ENCODE measurements around the gene NSF.
"Not testable (repeated sequence)": the region's sequence is repeated elsewhere in the genome, so short reads cannot be mapped to it uniquely, and the experiment has no call there.

NSF gene

DNA sequence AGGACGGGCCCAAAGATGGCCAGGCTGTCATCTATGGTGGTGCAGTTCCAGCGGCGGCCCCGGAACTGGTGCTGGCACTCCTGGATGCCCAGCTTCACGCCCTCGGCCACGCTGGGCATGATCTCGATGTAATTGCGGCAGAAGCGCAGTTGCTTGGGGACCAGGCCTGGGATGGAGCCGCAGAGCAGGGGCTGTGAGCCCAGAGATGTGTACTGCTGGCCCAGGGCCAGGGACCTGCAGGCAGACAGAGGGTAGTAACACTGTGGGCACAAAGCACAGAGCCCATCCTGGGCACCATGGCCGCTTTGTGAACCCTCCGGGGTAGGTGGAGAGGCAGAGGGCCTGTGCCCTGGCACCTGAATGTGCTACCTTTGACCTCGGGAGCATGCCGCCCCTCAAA, 183.2 kb downstream of the NSF start:
- DNase-seq (ENCODE audit: low spot score), result peak; percentile 54

DNA sequence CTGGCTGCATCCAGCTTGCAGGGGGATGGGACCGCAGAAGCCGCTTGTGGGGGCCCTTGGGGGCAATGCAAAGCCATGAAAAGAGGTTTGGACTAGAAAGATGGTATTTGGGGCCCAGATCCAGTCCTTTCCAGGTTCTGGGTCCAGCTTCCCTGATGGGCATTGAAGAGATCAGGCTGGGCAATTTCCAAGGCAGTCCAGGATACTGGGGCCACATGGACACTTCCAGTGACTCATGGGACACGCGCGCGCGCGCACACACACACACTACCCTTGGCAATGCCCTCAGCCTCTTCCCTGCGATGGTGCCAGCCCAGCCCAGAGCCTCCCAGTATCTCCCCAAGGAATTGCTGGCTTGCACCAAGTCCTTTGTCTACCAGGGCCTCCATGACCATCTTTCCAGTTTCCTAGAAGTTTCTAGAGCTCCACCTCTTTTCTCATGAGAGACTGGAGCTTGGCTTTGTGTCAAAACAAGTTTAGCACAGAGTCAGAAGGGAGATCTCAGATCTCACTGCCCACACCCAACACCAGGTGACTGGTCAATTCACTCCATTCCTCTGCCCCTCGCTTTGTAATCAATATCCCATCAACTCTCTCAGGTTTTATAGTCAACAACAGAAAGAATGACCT, 183.8 kb downstream of the NSF start:
- DNase-seq (ENCODE audit: low spot score), result peak; percentile 55

DNA sequence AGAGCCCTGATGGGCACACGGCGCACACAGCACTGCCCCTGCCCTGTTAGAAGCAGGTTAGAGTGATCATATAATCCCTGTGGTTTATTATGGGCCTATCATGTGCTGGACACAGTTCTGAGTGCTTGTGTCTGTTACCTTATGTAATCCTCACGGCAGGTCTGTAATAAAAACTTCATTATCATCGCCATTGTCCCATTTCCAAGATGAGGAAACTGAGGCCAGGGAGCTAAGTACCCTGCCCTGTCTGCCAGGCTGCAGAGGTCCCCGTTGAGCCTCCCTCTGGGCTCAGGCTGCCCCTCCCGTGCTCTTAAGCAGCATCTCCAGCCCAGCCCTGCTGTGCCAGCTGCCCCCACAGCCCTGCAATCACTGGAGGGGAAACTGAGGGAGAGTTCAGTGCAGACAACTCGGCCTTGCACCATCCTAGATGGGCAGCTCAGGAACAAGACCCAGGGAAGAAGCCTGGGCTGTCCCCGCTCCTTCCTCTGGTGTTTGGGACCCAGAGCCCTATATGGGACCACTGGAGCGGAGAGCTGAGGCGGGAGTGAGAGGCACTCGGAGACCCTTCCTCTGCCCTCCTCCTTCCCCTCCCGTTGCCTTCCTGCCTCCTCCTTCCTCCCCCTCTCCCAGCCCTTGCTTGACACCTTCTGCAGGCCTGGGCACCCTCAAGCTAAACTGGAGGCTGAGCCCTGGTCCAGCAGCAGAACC, 186.0 kb downstream of the NSF start:
- DNase-seq (ENCODE audit: low spot score), result no peak

DNA sequence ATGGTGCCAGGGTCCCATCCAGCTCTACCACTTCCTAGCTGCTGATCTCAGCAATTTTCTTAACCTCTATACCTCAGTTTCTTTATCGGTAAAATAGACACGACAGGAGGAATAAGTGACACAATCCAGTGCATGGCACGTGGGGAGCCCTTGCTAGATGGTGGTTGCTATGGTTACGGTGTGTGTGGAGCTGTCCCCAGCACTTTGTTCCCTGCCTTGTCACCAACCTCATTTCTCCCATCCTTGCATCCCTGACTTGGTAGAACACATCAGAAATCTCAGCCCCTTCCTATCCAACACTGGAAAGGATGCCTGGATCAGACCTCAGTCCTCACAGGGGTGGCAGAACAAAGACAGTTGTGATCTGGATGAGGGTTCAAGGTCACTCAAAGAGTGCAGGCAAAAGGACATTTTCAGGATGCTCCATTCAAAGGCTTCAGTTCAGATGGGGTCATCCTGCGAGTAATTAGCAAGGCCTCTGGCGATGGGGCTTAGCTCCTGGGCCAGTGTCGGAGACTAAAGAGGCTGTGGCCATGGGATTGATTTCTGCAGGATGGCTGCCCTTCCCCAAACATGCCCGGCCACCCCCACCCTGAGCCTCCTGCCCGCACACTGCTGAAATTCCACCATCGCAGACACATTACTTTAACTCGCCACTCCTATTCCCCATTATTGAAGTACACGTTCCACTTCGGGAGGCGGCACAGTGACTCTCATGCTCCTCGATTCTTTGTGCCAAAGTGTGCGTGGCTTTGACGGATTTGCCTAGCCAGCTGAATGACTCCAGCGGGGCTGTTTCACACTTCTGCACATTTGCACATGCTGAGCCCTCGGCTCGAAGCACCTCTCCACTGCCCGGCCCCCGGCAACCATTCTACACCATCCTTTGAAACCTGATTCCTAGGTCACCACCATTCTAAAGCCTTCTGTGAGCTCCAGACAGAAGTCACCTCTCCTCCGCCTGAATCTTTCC, 187.8 kb downstream of the NSF start:
- no peak for DNase-seq (ENCODE audit: low spot score)

DNA sequence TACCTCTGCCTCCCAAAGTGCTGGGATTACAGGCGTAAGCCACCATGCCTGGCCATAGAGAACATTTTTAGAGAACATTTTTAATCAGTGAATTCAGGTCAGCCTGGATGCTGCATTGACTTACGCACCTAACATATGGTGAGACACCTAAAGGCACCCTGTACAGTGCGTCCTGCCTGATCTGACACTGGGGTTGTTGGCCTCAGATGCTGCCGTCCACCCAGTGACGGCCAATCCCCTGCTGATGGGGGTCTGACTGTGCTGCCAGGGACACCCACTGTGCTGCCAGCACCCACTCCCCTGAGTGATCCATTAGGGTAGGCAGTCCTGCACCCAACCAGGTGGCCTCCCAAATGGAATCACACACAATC, 189.5 kb downstream of the NSF start:
- no peak for DNase-seq (ENCODE audit: low spot score)

DNA sequence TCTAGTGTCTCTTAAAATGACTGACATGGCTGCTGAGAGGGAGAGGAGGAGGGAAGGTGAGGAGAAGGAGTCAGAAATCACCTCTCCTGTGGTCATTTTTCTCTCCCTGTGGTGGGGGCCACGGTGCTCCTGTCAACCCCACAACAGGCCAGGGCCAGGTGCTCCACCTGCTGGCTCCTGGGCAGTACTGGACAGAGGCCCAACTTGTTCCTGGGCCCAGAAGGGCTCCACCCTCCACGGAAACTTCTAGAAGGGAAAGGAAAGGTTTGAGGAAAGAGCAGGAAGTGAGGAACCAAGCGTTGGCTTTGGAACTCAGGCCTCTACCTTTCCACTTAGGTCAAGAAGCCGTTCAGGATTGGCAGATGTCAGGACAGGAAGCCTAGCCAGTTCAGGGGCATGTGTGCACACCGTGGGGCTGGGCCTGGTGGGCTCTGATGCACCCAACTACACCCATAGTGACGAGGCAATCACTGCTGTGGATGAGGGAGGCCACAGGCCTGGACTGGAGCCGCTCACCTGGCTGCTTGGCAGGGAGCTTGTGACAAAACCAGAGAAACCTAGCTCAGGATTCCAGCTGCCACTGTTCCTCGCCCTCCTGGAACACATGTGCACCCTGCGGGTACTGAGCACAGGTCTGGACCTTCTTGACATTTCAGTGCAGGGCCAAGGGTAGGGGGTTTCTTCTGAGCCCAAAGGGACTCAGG, 191.9 kb downstream of the NSF start:
- no peak for DNase-seq (ENCODE audit: low spot score)

DNA sequence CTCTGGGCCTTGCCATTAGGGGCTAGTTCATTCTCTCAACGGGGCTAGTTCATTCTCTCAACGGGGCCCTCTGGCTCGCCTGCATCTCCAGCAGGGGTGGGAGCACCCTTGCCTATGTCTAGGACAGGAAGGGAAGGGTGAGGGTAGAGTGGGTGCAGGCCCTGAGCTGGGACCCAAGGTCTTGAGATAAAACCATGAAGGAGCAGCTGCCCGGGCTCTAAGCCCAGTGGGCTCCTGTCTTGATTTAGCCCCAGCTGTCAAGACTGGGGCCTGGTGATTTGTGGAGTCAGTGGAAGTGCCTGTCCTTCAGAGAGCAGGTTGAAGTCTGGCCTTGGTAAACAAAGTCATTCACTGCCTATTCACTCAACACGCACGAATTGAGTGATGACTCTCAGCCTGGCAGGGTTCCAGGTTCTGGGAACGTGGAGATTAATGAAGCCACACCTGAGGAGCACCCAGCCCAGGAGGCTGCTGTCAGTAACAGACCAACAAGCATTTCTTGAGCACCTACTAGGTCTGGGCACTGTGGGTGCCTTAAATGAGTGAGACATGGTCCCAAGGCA, 192.6 kb downstream of the NSF start:
- no peak for DNase-seq (ENCODE audit: low spot score)

DNA sequence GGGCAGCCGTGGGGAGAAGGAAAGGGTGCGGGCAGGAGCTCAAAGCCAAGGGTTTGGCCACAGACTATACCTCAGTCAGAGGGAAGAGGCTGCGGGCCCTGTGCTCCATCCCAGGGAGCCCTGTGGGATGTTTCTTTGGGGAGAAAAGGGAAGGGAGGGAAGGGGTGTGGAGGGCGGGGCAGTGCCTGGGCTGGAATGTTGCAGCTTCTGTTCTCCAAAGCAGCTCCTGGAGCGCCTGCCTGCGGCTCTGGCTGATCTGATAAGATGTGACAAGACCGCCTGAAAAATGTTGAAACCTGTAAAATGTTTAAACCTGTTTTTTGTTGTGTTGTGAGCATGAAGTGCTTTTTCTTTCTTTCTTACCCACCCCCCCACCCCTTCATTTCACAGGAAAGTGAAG, 195.2 kb downstream of the NSF start:
- DNase-seq (ENCODE audit: low spot score), result peak; percentile 82

DNA sequence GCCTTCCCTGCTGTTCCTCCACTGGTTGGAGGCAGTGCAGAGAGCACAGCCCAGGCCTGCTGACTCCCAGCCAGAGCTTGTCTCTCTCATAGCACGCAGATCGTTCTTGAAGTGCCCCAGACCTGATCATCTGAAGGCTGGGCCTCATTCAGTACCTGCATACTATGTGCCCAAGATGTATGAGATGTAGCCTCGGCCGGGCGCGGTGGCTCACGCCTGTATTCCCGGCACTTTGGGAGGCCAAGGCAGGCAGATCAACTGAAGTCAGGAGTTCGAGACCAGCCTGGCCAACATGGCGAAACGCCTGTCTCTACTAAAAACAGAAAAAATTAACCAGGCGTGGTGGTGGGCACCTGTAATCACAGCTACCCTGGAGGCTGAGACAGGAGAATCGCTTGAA, 197.0 kb downstream of the NSF start:
- no peak for DNase-seq (ENCODE audit: low spot score)

DNA sequence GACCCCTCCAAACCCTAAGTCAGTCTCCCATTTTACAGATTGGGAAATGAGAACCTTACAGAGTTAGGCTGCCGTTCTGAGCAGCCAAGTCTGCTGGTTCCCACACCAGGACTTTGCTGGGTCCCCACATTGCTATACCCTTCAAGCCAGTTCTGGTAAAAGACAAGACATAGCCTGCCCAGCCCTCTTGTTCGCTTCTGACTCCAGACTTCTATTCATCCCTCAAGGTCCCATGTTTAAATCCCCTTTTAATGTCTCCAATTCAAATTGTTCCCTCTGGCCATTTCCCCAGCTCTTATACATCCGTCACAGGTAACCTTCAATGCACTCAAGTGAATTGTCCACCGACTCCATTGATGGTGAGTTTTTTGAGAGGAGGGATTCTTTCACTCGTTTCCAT, 197.8 kb downstream of the NSF start:
- DNase-seq (ENCODE audit: low spot score), result no peak

DNA sequence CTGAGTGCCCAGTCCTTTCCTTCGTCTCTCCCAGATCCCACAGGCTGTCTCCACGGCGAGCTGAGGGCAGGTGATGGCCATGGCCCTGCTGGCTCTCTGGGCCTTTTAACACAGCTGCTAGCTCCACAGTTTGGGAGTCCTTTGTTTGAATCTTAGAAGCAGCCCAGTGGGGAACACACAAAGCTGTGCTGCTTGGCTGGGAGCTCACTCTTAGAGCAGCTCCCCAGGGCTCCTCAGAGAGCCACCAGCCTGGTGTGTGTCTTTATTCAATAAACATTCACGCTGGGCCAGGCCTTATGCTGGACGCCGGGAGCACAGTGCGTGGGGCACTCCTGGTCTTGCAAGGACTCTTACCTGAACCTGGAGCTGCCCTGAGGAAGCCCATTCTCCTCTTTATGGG, 198.3 kb downstream of the NSF start:
- no peak for DNase-seq (ENCODE audit: low spot score)

DNA sequence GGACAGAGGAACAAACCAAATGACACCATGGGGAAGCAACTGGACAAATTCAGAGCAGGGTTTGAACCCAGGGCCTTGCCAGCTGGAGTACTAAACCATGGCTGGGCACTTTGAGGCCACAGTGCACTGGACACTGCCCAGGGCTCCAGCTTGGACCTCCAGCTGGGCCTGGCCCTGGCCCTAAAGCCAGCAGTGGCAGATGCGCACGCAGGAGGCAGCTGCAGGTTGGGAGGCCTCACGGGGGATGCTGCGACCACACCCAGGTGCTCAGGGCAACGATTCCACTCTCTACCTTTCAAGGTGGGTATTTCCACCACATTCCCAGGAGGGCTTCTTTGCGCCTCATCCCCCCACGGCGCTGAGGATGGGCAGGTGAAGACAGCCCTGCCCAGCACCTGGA, 199.1 kb downstream of the NSF start:
- DNase-seq (ENCODE audit: low spot score), result no peak

DNA sequence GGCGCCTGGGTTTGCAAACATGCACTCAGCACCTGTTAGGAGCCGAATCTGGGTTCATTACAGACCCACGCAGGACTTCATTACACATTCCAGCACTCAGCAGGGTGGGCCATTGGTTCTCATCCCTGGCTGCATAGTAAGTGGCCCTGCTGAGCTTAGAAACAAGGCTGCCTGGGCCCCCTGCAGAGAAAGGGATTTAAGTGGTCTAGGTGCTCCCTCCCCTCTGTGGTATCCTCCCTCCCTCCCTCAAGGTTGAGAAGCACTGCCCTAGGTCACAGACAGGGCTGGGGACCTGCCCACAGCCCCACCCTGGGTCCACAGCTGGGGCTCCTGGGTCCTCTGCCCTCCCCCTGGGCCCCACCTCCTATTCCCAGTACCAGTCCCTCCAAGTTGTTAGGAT, 199.7 kb downstream of the NSF start:
- no peak for DNase-seq (ENCODE audit: low spot score)

DNA sequence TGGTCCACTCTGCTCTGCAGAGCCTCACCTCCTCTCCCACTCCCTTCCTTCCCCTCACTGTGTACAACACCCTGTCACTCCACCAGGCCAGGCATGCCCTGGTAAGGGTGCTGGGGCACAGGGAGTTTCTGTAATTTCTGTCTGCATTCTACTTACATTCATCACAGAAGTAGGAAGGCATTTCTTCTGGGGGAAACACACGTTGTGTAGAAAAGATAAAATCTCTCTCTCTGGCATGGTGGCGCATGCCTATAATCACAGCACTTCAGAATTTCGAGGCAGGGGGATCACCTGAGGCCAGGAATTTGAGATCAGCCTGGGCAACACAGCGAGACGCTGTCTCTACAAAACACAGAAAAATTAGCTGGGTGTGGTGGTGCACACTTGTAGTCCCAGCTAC, 201.1 kb downstream of the NSF start:
- no peak for DNase-seq (ENCODE audit: low spot score)

DNA sequence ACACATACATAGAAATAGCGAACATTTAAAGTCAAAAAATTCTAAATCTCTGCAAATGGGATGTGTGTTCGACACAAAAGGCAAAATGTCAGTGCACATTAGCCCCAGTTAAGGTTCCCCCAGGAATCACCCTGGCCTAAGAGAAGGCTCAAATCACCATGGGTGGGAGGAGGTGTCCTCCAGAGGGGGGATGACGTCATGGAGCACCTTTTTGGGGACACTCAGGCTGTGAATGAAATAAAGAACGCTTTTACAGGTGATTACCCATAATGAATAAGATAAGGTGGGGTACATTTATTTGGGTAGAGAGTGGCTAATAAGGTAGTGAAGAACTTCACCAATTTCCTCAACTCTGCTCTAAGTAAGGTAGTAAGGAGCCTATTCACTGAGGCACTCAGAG, 201.6 kb downstream of the NSF start:
- no peak for DNase-seq (ENCODE audit: low spot score)

DNA sequence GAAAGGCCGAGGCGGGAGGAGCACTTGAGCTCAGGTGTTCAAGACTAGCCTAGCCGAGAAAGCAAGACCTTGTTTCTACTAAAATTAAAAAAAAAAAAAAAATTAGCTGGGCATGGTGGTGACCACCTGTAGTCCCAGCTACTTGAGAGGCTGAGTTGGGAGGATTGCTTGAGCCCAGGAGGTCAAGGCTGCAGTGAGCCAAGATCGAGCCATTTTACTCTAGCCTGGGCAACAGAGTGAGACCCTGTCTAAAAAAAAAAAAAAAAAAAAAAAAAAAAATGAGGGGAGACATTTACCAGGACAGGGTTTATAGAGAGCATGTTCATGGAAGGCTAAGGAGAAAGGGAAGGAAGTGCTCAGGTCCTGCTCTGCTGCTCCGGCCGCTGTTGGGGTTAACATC, 202.6 kb downstream of the NSF start:
- DNase-seq (ENCODE audit: low spot score), result not testable (repeated sequence)

DNA sequence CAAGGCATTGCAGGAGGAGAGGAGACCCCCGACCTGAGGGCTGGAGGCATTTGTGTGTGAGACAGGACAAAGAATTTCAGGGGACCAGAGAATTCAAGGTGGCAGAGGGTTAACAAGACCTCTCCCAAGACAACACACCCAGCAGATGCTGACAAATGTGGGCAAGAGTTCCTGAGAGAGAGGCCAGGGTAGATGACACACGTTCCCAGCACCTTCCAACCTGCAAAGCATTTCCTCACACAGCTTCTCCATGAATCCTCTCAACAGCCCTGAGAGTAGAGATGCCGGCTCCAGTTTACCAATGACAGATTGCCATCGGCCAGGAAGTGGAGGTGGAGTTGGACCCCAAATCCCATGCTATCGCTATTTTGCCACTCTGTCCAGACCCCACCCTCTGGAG, 203.1 kb downstream of the NSF start:
- no peak for DNase-seq (ENCODE audit: low spot score)

DNA sequence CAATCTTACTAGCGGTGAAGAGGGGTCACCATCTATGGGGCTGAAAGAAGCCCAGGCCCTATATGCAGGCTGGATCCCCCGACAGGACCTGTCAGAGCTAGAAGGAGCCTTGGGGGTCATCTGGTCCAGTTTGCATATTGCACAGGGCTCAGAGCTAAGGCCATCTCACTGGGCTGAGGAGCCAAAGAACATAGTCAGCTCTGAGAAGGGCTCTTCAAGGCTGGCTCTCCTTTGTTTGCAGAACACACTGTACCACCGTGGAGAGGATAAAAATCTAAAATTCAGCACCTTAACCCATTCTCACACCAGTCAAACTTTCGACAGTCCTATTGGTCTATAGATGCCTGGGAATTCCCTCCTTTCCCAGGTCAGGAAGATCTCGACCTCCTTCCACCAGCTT, 203.8 kb downstream of the NSF start:
- no peak for DNase-seq (ENCODE audit: low spot score)

DNA sequence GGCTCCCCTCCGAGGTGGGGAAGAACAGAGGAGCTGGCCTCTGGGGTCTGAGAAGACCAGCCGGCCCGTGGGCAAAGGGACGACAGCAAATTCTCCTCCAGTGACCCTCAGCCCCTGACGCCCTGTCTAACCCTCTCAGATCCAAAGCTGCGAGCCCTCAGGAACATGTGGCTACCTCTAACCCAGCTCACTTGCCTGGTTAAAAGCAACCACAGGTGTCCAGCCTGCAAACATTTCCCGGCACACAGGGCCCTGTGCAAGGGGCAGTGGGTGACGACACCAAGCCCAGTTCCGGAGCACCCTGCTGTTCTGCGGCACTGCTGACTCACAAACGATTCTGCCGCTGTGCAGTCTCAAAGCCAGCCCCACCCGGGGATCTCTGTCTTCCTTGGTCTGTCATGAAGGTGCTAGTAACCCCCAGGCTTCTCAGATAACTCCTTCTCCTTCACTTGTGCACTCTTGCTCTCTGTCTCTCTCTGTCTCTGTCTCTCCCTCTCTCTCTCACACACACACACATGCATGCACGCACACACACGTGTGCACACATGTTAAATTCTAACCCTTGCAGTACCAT, 205.0 kb downstream of the NSF start:
- no peak for DNase-seq (ENCODE audit: low spot score)

DNA sequence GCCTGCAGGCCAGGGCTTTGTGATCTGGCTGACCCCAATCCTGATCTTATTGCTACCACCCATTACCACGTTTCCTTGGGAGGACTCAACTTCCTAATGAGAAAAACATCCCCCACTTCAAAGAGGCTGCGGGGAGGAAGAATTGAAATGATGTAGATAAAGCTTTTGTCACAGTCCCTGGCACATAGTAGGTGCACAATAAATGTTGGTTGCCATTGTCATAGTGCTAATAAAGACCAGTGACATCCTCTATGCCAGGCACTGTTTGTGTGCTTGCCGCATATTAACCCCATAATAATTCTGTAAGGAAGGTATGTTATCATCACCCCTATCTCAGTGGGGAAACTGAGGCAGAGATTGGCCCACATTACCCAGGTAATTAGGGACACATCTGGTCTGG, 205.6 kb downstream of the NSF start:
- no peak for DNase-seq (ENCODE audit: low spot score)

DNA sequence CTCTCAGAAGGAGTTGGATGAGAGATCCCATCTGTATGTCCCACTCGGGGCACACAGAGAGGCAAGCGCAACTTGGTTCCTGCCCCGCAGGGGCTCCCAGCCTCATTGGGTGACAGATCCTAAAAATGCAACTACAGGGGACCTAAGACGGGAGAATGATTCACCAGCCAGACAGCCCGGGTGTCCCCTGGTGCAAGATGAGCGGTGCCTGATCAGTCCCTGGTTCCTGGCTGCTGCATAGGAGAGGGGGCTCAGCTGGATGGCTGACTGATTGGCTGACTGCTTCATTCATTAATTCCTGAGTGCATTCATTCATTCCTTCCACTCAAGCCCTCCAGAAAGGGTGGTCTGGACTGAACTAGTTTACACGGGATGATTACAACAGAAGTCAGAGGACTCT, 206.1 kb downstream of the NSF start:
- DNase-seq (ENCODE audit: low spot score), result no peak

Measured in ecto neural progenitor cell (in vitro differentiated cells).